NCI-H2171 (cell line): ENCODE measurements around the gene UGGT1.
"Not testable (repeated sequence)": the region's sequence is repeated elsewhere in the genome, so short reads cannot be mapped to it uniquely, and the experiment has no call there.

Experiments used
- DNase-seq: peaks from one replicate; lab custom pipeline; 2025; lab: John Stamatoyannopoulos, UW

Gene UGGT1

GRCh38 chr2:128170776-128171175, 79.8 kb downstream of the UGGT1 start:
- no peak for DNase-seq

- DNase-seq = no peak
Measured at GRCh38 chr2:128172191-128172590, 81.2 kb downstream of the UGGT1 start.

GRCh38 chr2:128174067-128174466, 83.1 kb downstream of the UGGT1 start:
- DNase-seq = not testable (repeated sequence)

- no peak for DNase-seq
Measured at GRCh38 chr2:128177315-128177714, 86.3 kb downstream of the UGGT1 start.

GRCh38 chr2:128178149-128178649, 87.2 kb downstream of the UGGT1 start:
- DNase-seq = no peak

GRCh38 chr2:128178650-128179460, 87.9 kb downstream of the UGGT1 start:
- no peak for DNase-seq

- DNase-seq = no peak
Measured at GRCh38 chr2:128179461-128179755, 88.4 kb downstream of the UGGT1 start.

- no peak for DNase-seq
Measured at GRCh38 chr2:128180031-128180430, 89.0 kb downstream of the UGGT1 start.

GRCh38 chr2:128185576-128185975, 94.6 kb downstream of the UGGT1 start:
- no peak for DNase-seq

- DNase-seq = no peak
Measured at GRCh38 chr2:128187032-128187654, 96.1 kb downstream of the UGGT1 start.

- DNase-seq = no peak
Measured at GRCh38 chr2:128195435-128195984, 104.5 kb downstream of the UGGT1 start.

- no peak for DNase-seq
Measured at GRCh38 chr2:128196026-128196425, 105.0 kb downstream of the UGGT1 start.

GRCh38 chr2:128196471-128196931, 105.5 kb downstream of the UGGT1 start:
- DNase-seq = no peak

- DNase-seq = no peak
Measured at GRCh38 chr2:128197059-128197458, 106.1 kb downstream of the UGGT1 start.

GRCh38 chr2:128198656-128199055, 107.7 kb downstream of the UGGT1 start:
- DNase-seq = no peak

GRCh38 chr2:128199141-128199540, 108.1 kb downstream of the UGGT1 start:
- no peak for DNase-seq

- DNase-seq = no peak
Measured at GRCh38 chr2:128202791-128203190, 111.8 kb downstream of the UGGT1 start.

GRCh38 chr2:128206245-128206644, 115.2 kb downstream of the UGGT1 start:
- no peak for DNase-seq

- no peak for DNase-seq
Measured at GRCh38 chr2:128208023-128208422, 117.0 kb downstream of the UGGT1 start.

GRCh38 chr2:128208631-128209324, 117.8 kb downstream of the UGGT1 start:
- DNase-seq = not testable (repeated sequence)

- DNase-seq = no peak
Measured at GRCh38 chr2:128214251-128214650, 123.3 kb downstream of the UGGT1 start.

- no peak for DNase-seq
Measured at GRCh38 chr2:128214866-128215460, 124.0 kb downstream of the UGGT1 start.
